ENCODE data around the gene DMBX1.

GRCh38 chr1:46487818-46488218, 1.8 kb upstream of the DMBX1 start:
- TF ChIP-seq CTCF (IDR thresholded peaks at IDR 0.05) (no peak), POLR2AphosphoS5 (IDR thresholded peaks at IDR 0.05) (no peak)

Measured in stomach (tissue), 4 donors.